ENCODE data around the gene GNAT2.
A peak's percentile ranks its signal among the peaks of the same experiment; 100 is the strongest.

Gene GNAT2

GRCh38 chr1:109624201-109625010, 5.0 kb upstream of the GNAT2 start:
- H3K4me3 ChIP-seq (ENCODE audit: control insufficient read depth, low read depth, low read length): no peak overlapping the region

DNA sequence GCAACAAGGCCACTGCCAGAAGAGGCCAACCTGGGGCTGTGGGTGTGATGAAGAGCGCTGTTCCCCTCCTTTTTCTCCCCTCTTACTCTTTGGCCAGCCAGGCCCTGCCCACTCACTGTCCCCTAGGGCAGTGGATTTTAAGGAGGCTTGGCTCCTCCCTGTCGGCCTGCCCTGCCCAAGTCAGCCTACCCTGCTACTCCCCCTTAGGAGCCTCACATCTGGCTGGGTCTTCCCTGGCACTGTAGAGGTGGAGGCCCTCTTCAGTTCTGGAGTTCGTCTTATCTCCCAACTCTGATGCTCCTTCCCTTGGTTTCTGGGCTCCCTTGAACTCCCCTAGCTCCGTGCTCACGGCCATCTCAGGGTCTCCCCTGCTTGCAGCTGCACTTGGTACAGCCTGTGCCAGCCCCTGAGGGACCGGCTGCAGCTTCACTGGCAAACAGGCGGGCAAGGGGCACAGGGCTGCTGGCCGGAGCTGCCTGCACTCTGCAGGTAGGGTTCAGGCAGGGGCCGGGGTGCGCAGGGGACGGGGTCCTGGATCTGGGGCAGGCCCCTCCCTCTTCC, 4.3 kb upstream of the GNAT2 start:
- TF ChIP-seq, protein P1, sequence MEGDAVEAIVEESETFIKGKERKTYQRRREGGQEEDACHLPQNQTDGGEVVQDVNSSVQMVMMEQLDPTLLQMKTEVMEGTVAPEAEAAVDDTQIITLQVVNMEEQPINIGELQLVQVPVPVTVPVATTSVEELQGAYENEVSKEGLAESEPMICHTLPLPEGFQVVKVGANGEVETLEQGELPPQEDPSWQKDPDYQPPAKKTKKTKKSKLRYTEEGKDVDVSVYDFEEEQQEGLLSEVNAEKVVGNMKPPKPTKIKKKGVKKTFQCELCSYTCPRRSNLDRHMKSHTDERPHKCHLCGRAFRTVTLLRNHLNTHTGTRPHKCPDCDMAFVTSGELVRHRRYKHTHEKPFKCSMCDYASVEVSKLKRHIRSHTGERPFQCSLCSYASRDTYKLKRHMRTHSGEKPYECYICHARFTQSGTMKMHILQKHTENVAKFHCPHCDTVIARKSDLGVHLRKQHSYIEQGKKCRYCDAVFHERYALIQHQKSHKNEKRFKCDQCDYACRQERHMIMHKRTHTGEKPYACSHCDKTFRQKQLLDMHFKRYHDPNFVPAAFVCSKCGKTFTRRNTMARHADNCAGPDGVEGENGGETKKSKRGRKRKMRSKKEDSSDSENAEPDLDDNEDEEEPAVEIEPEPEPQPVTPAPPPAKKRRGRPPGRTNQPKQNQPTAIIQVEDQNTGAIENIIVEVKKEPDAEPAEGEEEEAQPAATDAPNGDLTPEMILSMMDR (IDR thresholded peaks at IDR 0.05; ENCODE audit: control insufficient read depth, insufficient read depth, low read depth, low read length, missing control alignments): no peak
- DNase-seq (ENCODE audit: low read depth): no peak
- H3K4me3 ChIP-seq (ENCODE audit: control insufficient read depth, low read depth, low read length): no peak overlapping the region

More at GRCh38 chr1:109624201-109625010, 5.0 kb upstream of the GNAT2 start:
- TF ChIP-seq, protein P1 (IDR thresholded peaks at IDR 0.05; ENCODE audit: control insufficient read depth, insufficient read depth, low read depth, low read length, missing control alignments): no peak
- no peak for DNase-seq (ENCODE audit: low read depth)

DNA sequence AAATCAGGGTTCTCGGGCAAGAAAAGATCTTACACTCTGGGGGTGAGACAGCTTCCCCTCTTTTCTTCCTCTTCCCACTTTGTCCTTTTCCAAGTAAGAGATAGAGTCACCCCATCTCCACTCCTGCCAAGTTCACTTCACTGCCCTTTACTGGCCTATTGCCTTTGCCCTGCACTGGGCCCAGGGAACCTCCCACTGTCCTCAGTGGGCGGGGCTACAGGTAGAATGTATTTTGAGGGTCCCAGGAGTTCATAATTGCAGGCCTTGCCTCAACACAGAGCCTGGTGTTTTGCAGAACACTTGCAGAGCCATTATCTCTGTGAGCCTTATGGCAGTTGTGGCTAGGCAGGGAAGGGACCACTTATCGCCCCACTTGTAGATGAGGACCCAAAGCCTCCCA, 3.5 kb upstream of the GNAT2 start:
- no peak for DNase-seq (ENCODE audit: low read depth)
- H3K4me3 ChIP-seq (ENCODE audit: control insufficient read depth, low read depth, low read length): no peak overlapping the region
- TF ChIP-seq, protein P1 (IDR thresholded peaks at IDR 0.05; ENCODE audit: control insufficient read depth, insufficient read depth, low read depth, low read length, missing control alignments): no peak

DNA sequence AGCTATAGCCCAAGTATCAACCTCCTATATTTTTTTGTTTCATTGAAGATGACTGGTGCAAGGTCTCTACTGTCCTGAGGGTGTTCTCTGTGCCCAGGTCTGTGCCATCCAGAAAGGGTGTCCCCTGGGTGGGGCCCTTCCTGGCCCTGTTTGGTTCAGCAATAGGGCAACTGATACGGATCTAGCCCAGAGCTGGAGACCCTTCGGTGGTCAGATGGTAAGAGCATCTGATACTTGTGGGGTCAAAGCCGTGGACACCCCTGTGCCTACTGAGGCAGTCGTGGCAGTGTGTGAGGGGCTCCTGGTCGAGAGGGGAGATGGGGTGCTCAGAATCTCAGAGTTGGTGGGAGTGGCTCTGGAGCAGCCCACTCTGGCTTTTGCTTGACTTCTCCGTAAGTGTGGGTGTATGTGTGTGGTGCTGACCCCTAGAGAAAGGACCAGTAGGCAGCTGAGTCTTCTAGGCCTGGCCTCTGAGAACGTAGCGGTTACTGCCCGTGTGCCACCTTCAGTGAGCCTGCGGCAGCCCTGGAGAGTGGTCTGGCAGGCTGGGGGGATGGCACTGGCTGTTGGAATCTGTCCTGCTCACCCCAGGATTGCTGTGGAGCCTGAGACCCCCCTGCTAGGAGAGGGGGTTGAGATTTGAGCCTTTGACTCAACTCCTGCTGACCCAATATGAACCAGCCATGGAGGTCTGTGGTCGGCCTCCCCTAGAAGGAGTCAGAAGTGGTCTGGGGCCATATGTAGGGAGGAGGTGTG, 2.9 kb upstream of the GNAT2 start:
- TF ChIP-seq, protein P1 (IDR thresholded peaks at IDR 0.05; ENCODE audit: control insufficient read depth, insufficient read depth, low read depth, low read length, missing control alignments): no peak
- no peak for DNase-seq (ENCODE audit: low read depth)
- peak overlapping the region; percentile 89 for H3K4me3 ChIP-seq (ENCODE audit: control insufficient read depth, low read depth, low read length)

- DNase-seq (ENCODE audit: low read depth): no peak
- peak overlapping the region; percentile 89 for H3K4me3 ChIP-seq (ENCODE audit: control insufficient read depth, low read depth, low read length)
- TF ChIP-seq, protein P1 (IDR thresholded peaks at IDR 0.05; ENCODE audit: control insufficient read depth, insufficient read depth, low read depth, low read length, missing control alignments): no peak
These were observed 2.1 kb upstream of the GNAT2 start for GRCh38 chr1:109621379-109622136.

DNA sequence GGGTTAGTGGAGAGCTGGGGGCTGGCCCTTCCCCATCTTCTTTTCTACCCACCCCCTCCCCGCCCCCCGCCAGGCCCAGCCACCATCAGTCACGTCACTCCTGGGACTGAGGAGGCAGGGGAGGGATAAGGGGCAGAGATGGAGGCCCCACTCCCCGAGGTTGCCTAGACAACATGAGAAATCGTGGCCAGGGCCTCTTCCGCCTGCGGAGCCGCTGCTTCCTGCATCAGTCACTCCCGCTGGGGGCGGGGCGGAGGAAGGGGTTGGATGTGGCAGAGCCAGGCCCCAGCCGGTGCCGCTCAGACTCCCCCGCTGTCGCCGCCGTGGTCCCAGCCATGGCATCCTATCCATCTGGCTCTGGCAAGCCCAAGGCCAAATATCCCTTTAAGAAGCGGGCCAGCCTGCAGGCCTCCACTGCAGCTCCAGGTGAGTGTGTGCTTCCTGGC, 1.4 kb upstream of the GNAT2 start:
- peak; percentile 86 for DNase-seq (ENCODE audit: low read depth)
- TF ChIP-seq, protein P1 (IDR thresholded peaks at IDR 0.05; ENCODE audit: control insufficient read depth, insufficient read depth, low read depth, low read length, missing control alignments): no peak

More for the DNA sequence above, 1.4 kb upstream of the GNAT2 start:
- H3K4me3 ChIP-seq (ENCODE audit: control insufficient read depth, low read depth, low read length): peak overlapping the region; percentile 89

All from AG09309 (cell line).